ENCODE results near the gene ATG16L2.
A peak's percentile ranks its signal among the peaks of the same experiment; 100 is the strongest.
"Not testable (repeated sequence)": the region's sequence is repeated elsewhere in the genome, so short reads cannot be mapped to it uniquely, and the experiment has no call there.

ATG16L2 gene

GRCh38 chr11:72826942-72827480 lies 12.8 kb downstream of the ATG16L2 start:
- DNase-seq: no peak

- DNase-seq: not testable (repeated sequence)
These were observed 13.4 kb downstream of the ATG16L2 start for GRCh38 chr11:72827656-72828055.

- DNase-seq: no peak
These were observed 13.9 kb downstream of the ATG16L2 start for GRCh38 chr11:72828081-72828567.

GRCh38 chr11:72828692-72829101 lies 14.5 kb downstream of the ATG16L2 start:
- DNase-seq: no peak

- no peak for DNase-seq
These were observed 15.0 kb downstream of the ATG16L2 start for GRCh38 chr11:72829178-72829577.

- no peak for DNase-seq
These were observed 15.8 kb downstream of the ATG16L2 start for GRCh38 chr11:72829884-72830533.

- no peak for DNase-seq
These were observed 17.5 kb downstream of the ATG16L2 start for GRCh38 chr11:72831521-72832300.

- no peak for DNase-seq
These were observed 18.3 kb downstream of the ATG16L2 start for GRCh38 chr11:72832301-72833082.

- DNase-seq: no peak
These were observed 19.0 kb downstream of the ATG16L2 start for GRCh38 chr11:72833083-72833733.

GRCh38 chr11:72833811-72834493 lies 19.7 kb downstream of the ATG16L2 start:
- no peak for DNase-seq

- no peak for DNase-seq
These were observed 20.7 kb downstream of the ATG16L2 start for GRCh38 chr11:72834905-72835304.

- DNase-seq: no peak
These were observed 21.9 kb downstream of the ATG16L2 start for GRCh38 chr11:72836111-72836510.

GRCh38 chr11:72838691-72839305 lies 24.6 kb downstream of the ATG16L2 start:
- no peak for DNase-seq

- DNase-seq: no peak
These were observed 26.6 kb downstream of the ATG16L2 start for GRCh38 chr11:72840780-72841179.

- no peak for DNase-seq
These were observed 27.2 kb downstream of the ATG16L2 start for GRCh38 chr11:72841397-72841796.

- no peak for DNase-seq
These were observed 27.9 kb downstream of the ATG16L2 start for GRCh38 chr11:72842126-72842525.

GRCh38 chr11:72842653-72843330 lies 28.6 kb downstream of the ATG16L2 start:
- DNase-seq: no peak

GRCh38 chr11:72844356-72844755 lies 30.1 kb downstream of the ATG16L2 start:
- no peak for DNase-seq

- peak; percentile 21 for DNase-seq
These were observed 34.7 kb downstream of the ATG16L2 start for GRCh38 chr11:72848846-72849466.

- DNase-seq: no peak
These were observed 36.6 kb downstream of the ATG16L2 start for GRCh38 chr11:72850832-72851231.

Data from T-helper 9 cell (primary cell).